IMR-90 (cell line): Measurements from ENCODE around the gene ZNF850. TPM values are rescaled to one million over a fixed set of nuclear protein-coding genes. Genes with fewer than 3 reads are reported as not detected.

Experiments
- ATAC-seq: fragments of 200-7000 bp; cut with Tn5 transposase; 2 replicates; pipeline ENCODE4 v1.9.1; 2020; ENCODE audit warnings: low read depth, mild to moderate bottlenecking, moderate library complexity
- BruUV-seq: library from RNA; stranded (reverse); fragments of 400-500 nt; replicated peaks from 2 replicates; lab custom pipeline; 2021; lab: Mats Ljungman, UMichigan
- CTCF ChIA-PET: fragments of 300-600 bp; formaldehyde crosslinking; extraction: SDS; loops from one replicate; lab custom pipeline; 2021; ENCODE audit warnings: antibody characterized with exemption; lab: Yijun Ruan, JAX
- POLR2A ChIA-PET: fragments of 300-600 bp; sonication (Branson Sonifier 250); formaldehyde crosslinking; loops from one replicate; lab custom pipeline; 2022; ENCODE audit warnings: antibody characterized with exemption; ENCODE audit not compliant: unreplicated experiment; lab: Charles Lee
- DNase-seq: peaks from one replicate; pipeline ENCODE4 v3.0.0; 2013
- H2AFZ ChIP-seq: replicated peaks from 2 replicates; pipeline ENCODE3; 2013; ENCODE audit warnings: low read length, mild to moderate bottlenecking; ENCODE audit not compliant: poor library complexity
- H2AK5ac ChIP-seq: 2 replicates; pipeline ENCODE4 v1.6.1; 2013; ENCODE audit warnings: low read depth, low read length, inconsistent platforms
- H2AK9ac ChIP-seq: replicated peaks from 2 replicates; pipeline ENCODE3; 2013; ENCODE audit warnings: mild to moderate bottlenecking, low read depth, low read length, moderate library complexity; ENCODE audit not compliant: poor library complexity
- H2BK120ac ChIP-seq: 2 replicates; pipeline ENCODE4 v1.6.1; 2013; ENCODE audit warnings: low read depth, low read length, inconsistent platforms
- H2BK15ac ChIP-seq: 3 replicates; pipeline ENCODE4 v1.6.1; 2013; ENCODE audit warnings: low read depth, low read length, inconsistent platforms
- H2BK20ac ChIP-seq: 2 replicates; pipeline ENCODE4 v1.6.1; 2013; ENCODE audit warnings: low read depth, mild to moderate bottlenecking, inconsistent platforms, low read length, moderate library complexity
- H2BK5ac ChIP-seq: 2 replicates; pipeline ENCODE4 v1.6.1; 2013; ENCODE audit warnings: mild to moderate bottlenecking, low read depth, low read length, inconsistent platforms; ENCODE audit not compliant: poor library complexity, severe bottlenecking
- H3K14ac ChIP-seq: replicated peaks from 2 replicates; pipeline ENCODE4 v1.6.1; 2013; ENCODE audit warnings: low read depth, low read length, inconsistent platforms
- H3K18ac ChIP-seq: 2 replicates; pipeline ENCODE4 v1.6.1; 2013; ENCODE audit warnings: low read depth, low read length, control low read depth
- H3K23ac ChIP-seq: 2 replicates; pipeline ENCODE4 v1.6.1; 2013; ENCODE audit warnings: low read depth, low read length, inconsistent platforms
- H3K27ac ChIP-seq: 2 replicates; pipeline ENCODE4 v1.5.1; 2013; ENCODE audit warnings: mild to moderate bottlenecking, control low read depth, low read length; ENCODE audit not compliant: insufficient read depth
- H3K27me3 ChIP-seq: 2 replicates; pipeline ENCODE4 v1.6.1; 2013; ENCODE audit warnings: low read length; ENCODE audit not compliant: control insufficient read depth, insufficient read depth
- H3K36me3 ChIP-seq: 2 replicates; pipeline ENCODE4 v1.6.1; 2013; ENCODE audit warnings: low read length, mixed read lengths; ENCODE audit not compliant: control insufficient read depth, insufficient read depth
- H3K4ac ChIP-seq: 2 replicates; pipeline ENCODE4 v1.6.1; 2013; ENCODE audit warnings: low read depth, low read length, inconsistent platforms
- H3K4me1 ChIP-seq: 2 replicates; pipeline ENCODE4 v1.6.1; 2013; ENCODE audit warnings: low read length, mixed read lengths; ENCODE audit not compliant: control insufficient read depth, insufficient read depth
- H3K4me2 ChIP-seq: 2 replicates; pipeline ENCODE4 v1.6.1; 2013; ENCODE audit warnings: low read depth, mild to moderate bottlenecking, control low read depth, low read length, moderate library complexity
- H3K4me3 ChIP-seq: 2 replicates; pipeline ENCODE4 v1.5.1; 2013; ENCODE audit warnings: low read depth, mild to moderate bottlenecking, control low read depth, low read length, moderate library complexity; ENCODE audit not compliant: insufficient read depth
- H3K56ac ChIP-seq: 2 replicates; pipeline ENCODE4 v1.6.1; 2013; ENCODE audit warnings: low read length, inconsistent platforms; ENCODE audit not compliant: insufficient read depth; ENCODE audit errors: extremely low read depth
- H3K79me1 ChIP-seq, 2 experiments: 2 replicates each; pipeline ENCODE4 v1.6.1; 2013; ENCODE audit warnings: low read length in 2 of 2, inconsistent platforms in 1 of 2, low read depth in 1 of 2
- H3K9ac ChIP-seq: 2 replicates; pipeline ENCODE4 v1.6.1; 2013; ENCODE audit warnings: low read depth, low read length, control low read depth
- H3K9me1 ChIP-seq: 2 replicates; pipeline ENCODE4 v1.6.1; 2013; ENCODE audit warnings: low read length, inconsistent platforms; ENCODE audit not compliant: insufficient read depth
- H3K9me3 ChIP-seq: 2 replicates; pipeline ENCODE4 v1.6.1; 2013; ENCODE audit warnings: low read length; ENCODE audit not compliant: control insufficient read depth, insufficient read depth
- H4K20me1 ChIP-seq: 2 replicates; pipeline ENCODE4 v1.6.1; 2013; ENCODE audit warnings: low read length, inconsistent platforms; ENCODE audit not compliant: insufficient read depth
- H4K5ac ChIP-seq: 2 replicates; pipeline ENCODE4 v1.6.1; 2013; ENCODE audit warnings: mild to moderate bottlenecking, low read depth, low read length, control low read depth
- H4K8ac ChIP-seq, 2 experiments: 2 replicates each; pipeline ENCODE4 v1.6.1; 2013; ENCODE audit warnings: low read depth in 2 of 2, low read length in 2 of 2, control low read depth in 1 of 2, inconsistent platforms in 1 of 2
- H4K91ac ChIP-seq: 2 replicates; pipeline ENCODE4 v1.6.1; 2013; ENCODE audit warnings: low read depth, low read length, inconsistent platforms; ENCODE audit not compliant: insufficient read depth
- BHLHE40 ChIP-seq: fragments of 150-350 bp; IDR thresholded peaks from 2 replicates; pipeline ENCODE4 v1.6.1; 2016; ENCODE audit warnings: mild to moderate bottlenecking, low read depth, low read length
- CEBPB ChIP-seq: IDR thresholded peaks from 2 replicates; pipeline ENCODE4 v1.6.1; 2012; ENCODE audit warnings: low read depth, low read length, improper control_type of control experiment
- CHD1 ChIP-seq: IDR thresholded peaks from 2 replicates; pipeline ENCODE4 v1.6.1; 2012; ENCODE audit warnings: low read depth, low read length, improper control_type of control experiment
- CTCF ChIP-seq: conservative IDR thresholded peaks from 2 replicates; pipeline ENCODE4 v1.5.1; 2012; ENCODE audit warnings: mild to moderate bottlenecking, low read depth, low read length, improper control_type of control experiment
- ELK1 ChIP-seq: fragments of 150-350 bp; IDR thresholded peaks from 2 replicates; pipeline ENCODE4 v1.6.1; 2016; ENCODE audit warnings: low read depth, mild to moderate bottlenecking, low read length, moderate library complexity, borderline replicate concordance
- FOS ChIP-seq: fragments of 150-350 bp; IDR thresholded peaks from 2 replicates; pipeline ENCODE4 v1.6.1; 2016; ENCODE audit warnings: low read depth, low read length
- MAFK ChIP-seq: IDR thresholded peaks from 2 replicates; pipeline ENCODE4 v1.6.1; 2012; ENCODE audit warnings: low read depth, low read length, improper control_type of control experiment
- MAZ ChIP-seq: IDR thresholded peaks from 2 replicates; pipeline ENCODE4 v1.6.1; 2012; ENCODE audit warnings: low read depth, mild to moderate bottlenecking, low read length, improper control_type of control experiment, moderate library complexity, borderline replicate concordance
- NFE2L2 ChIP-seq: fragments of 150-350 bp; IDR thresholded peaks from 2 replicates; pipeline ENCODE4 v1.6.1; 2016; ENCODE audit warnings: low read depth, mild to moderate bottlenecking, low read length
- POLR2A ChIP-seq: IDR thresholded peaks from 2 replicates; pipeline ENCODE4 v1.6.1; 2012; ENCODE audit warnings: mild to moderate bottlenecking, low read depth, low read length
- RFX5 ChIP-seq: IDR thresholded peaks from 2 replicates; pipeline ENCODE4 v1.8.0; 2012; ENCODE audit warnings: low read depth, mild to moderate bottlenecking, low read length, moderate library complexity
- USF2 ChIP-seq: fragments of 150-350 bp; IDR thresholded peaks from 2 replicates; pipeline ENCODE4 v1.6.1; 2017; ENCODE audit warnings: mild to moderate bottlenecking, antibody characterized with exemption, low read length, low read depth
- WGBS, 2 experiments: methylation state at CpG; one replicate each; pipeline versions ENCODE4 v1.1.5 to v1.1.7; 2013; ENCODE audit warnings: missing lambda C conversion rate in 2 of 2; ENCODE audit not compliant: insufficient read length in 1 of 2; ENCODE audit errors: extremely low coverage in 2 of 2; 5-methylcytosine and 5-hydroxymethylcytosine counted together
- dilution Hi-C: fragments of 300-500 bp; cut with HindIII; formaldehyde crosslinking; loops from one replicate; pipeline ENCODE4 v1.14.3; 2018; ENCODE audit warnings: low sequenced_read_pairs; ENCODE audit not compliant: unreplicated experiment
- in situ Hi-C: fragments of 300-500 bp; cut with MboI; formaldehyde crosslinking; loops from 3 replicates; pipeline ENCODE4 v1.14.3; 2019; ENCODE audit warnings: low sequenced_read_pairs, inconsistent platforms, mixed read lengths
- intact Hi-C: fragments of 100-400 bp; cut with micrococcal nuclease; formaldehyde crosslinking; loops from 2 replicates; pipeline ENCODE4 v1.10.0; 2022
- polyA plus RNA-seq, 3 experiments: library from polyadenylated mRNA; depleted of rRNA; stranded (reverse); fragments of >200 nt; gene quantifications; 2 replicates each; pipeline ENCODE4 v1.2.3, GENCODE V29; 2012; ENCODE audit warnings: low replicate concordance in 1 of 3
- total RNA-seq: library from RNA; depleted of rRNA; stranded (reverse); fragments of >200 nt; gene quantifications from 2 replicates; pipeline ENCODE4 v1.2.3, GENCODE V29; 2012

ZNF850 gene
- total and polyA plus RNA-seq, 2 of the 4 experiments (the other 2 are of a cell fraction) = 1.1 to 7.2 TPM

GRCh38 chr19:36797786-36798108 lies 25.1 kb upstream of the ZNF850 start:
- ChIA-PET POLR2A (no interaction called here), CTCF (interaction anchor here (0.6 kb wide), 1 partner anchor 11 kb away, joined by 4 read pairs; no protein-coding TSS in a partner anchor)
- H3K9me1 ChIP-seq = no peaks in the 10 kb centered on the region
- 0 out of 2 replicates have a peak overlapping the region, but pooled peaks have one; percentile 33 for H3K14ac ChIP-seq
- H3K27me3 ChIP-seq = no peaks in the 10 kb centered on the region
- no peak overlapping the region for H2BK120ac ChIP-seq
- 0% methylated on average over 2 of the region's 9 CpGs; no CpG with 5 or more reads in 1 of the 2 experiments for WGBS, 2 experiments
- no peaks in the 10 kb centered on the region for H3K4me1 ChIP-seq
- H2AK9ac ChIP-seq = peak overlapping the region; percentile 87
- no peak for DNase-seq
- no peak overlapping the region for H3K56ac ChIP-seq
- H3K9me3 ChIP-seq = peaks cover 25% of the 10 kb centered on the region
- H3K4ac ChIP-seq = peak overlapping the region; percentile 81; the same call in 1 of the 2 replicates
- H3K79me1 ChIP-seq = peaks cover 2 to 6% of the 10 kb centered on the region in 2 experiments; a peak in 1 of 4 replicates
- ATAC-seq = no peak
- no peak overlapping the region for H2BK15ac ChIP-seq
- no peak overlapping the region; the same call in 1 of the 2 replicates for H3K27ac ChIP-seq
- no peak overlapping the region; the same call in 1 of the 2 replicates for H4K5ac ChIP-seq
- peak overlapping the region; percentile 52; the same call in 1 of the 2 replicates for H3K9ac ChIP-seq
- H3K23ac ChIP-seq = no peak overlapping the region
- no peak overlapping the region for H2AK5ac ChIP-seq
- in situ Hi-C loops (no loop called here), dilution Hi-C loops (no loop called here), intact Hi-C loops (loop anchor here (1.0 to 2.0 kb wide), 2 partner anchors 25 to 53 kb away; partner anchors contain the start of genes ZNF345 and ZNF850)
- H4K91ac ChIP-seq = no peak overlapping the region
- peak overlapping the region; percentile 97 for H3K4me3 ChIP-seq
- peak overlapping the region; percentile 59 for H3K4me2 ChIP-seq
- H2BK20ac ChIP-seq = no peak overlapping the region
- H3K18ac ChIP-seq = no peak overlapping the region
- no peak for TF ChIP-seq ELK1
- no peak for TF ChIP-seq USF2
- no peak for TF ChIP-seq CEBPB
- no peak for TF ChIP-seq BHLHE40
- no peak for TF ChIP-seq POLR2A
- TF ChIP-seq CTCF = no peak
- no peak for TF ChIP-seq NFE2L2
- TF ChIP-seq CHD1 = no peak
- TF ChIP-seq MAZ = no peak
- no peak for TF ChIP-seq MAFK
- TF ChIP-seq RFX5 = no peak
- no peak for TF ChIP-seq FOS
- H4K8ac ChIP-seq = peak overlapping the region in 1 of 2 experiments; percentile 91; a peak in 3 of 4 replicates
- TSS peak; percentile 41 for BruUV-seq
- peak overlapping the region; percentile 99 for H2AFZ ChIP-seq
- no peaks in the 10 kb centered on the region for H4K20me1 ChIP-seq
- peaks cover 7% of the 10 kb centered on the region for H3K36me3 ChIP-seq
- no peak overlapping the region for H2BK5ac ChIP-seq
